NCI-H748 (cell line): ENCODE results near the gene PDZD8.
"Not testable (repeated sequence)": the region's sequence is repeated elsewhere in the genome, so short reads cannot be mapped to it uniquely, and the experiment has no call there.

ENCODE experiments used
- DNase-seq: peaks from one replicate; lab custom pipeline; 2025; ENCODE audit not compliant: unreplicated experiment; lab: John Stamatoyannopoulos, UW

PDZD8 gene

DNA sequence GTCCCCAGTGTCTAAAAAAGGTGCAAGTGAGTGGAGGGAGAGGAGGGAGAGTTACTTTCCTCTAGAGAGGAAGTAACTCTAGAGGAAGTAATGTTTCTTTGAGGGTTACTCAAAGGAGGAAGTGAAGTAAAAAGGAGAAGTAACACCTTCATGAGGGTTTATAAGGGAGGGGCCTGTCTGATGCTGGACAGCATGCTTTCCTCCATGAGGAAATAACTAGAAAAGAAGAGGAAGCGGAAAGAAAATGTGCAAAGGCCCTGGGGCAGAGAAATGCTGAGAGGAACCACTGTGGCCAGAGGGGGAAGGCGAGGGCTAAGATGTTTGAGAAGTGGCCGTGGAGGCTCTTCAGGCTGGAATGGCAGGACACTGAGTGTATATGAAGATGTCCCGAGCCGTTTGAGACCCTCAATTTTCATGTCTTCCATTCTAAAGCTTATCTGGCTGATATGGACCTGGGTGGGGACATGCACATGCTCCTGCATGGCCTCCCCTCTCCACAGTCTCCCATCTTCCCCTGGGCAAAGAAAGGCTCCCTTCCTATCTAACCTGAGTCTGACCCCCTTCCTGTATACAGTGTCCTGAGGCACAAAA lies 137.7 kb downstream of the PDZD8 start:
- DNase-seq = no peak

DNA sequence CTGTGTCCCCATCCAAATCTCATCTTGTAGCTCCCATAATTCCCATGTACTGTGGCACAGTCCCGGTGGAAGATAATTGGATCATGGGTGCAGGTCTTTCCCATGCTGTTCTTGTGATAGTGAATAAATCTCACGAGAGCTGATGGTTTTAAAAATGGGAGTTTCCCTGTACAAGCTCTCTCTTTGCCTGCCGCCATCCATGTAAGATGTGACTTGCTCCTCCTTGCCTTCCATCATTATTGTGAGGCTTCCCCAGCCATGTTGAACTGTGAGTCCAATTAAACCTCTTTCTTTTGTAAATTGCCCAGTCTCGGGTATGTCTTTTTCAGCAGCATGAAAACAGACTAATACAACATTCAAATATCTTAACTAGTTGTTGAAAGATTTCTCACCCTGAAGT lies 145.1 kb downstream of the PDZD8 start:
- not testable (repeated sequence) for DNase-seq

DNA sequence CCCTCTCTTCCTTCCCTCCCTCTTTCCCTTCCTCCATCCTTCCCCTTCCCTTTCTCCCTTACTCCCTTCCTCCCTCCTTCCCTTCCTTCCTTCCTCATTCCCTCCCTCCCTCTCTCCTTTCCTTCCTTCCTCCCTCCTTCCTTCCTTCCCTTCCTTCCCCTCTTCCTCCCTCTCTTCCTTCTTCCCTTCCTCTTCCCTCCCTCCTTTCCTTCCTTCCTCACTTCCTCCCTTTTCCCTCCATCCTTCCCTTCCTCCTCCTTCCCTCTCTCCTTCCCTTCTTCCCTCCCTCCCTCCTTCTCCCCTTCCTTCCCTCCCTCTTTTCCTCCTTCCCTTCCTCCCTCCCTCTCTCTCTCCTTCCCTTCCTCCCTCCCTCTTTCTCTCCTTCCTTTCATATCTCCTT lies 147.0 kb downstream of the PDZD8 start:
- DNase-seq = no peak
